22Rv1 (cell line): Measurements from ENCODE around the gene XXYLT1.

Experiments
- CTCF ChIP-seq: fragments of 450-650 bp; IDR thresholded peaks from 2 replicates; pipeline ENCODE4 v1.5.1; 2017; ENCODE audit warnings: mild to moderate bottlenecking
- ZFX ChIP-seq: fragments of 450-650 bp; IDR thresholded peaks from 2 replicates; pipeline ENCODE4 v1.6.1; 2017; ENCODE audit warnings: antibody characterized with exemption, borderline replicate concordance

DNA sequence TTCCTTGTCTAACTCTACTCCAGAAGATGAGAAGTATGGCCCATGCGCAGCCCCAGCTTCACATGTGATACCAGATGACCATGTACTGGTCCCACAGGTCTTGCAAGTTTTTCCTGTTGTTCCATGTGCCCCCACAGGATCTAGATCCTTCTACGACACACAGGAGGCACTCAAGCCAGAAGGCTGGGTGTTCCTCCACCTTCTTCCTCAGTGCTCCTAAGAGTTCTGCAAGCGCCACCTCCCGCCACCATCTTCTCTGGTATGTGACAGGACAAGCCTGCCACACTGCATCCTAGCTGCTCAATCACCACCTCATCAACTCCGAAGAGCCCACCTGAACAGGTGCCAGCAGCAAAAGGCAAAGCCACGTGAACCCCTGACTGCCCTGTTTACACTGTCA is 43.1 kb downstream of the XXYLT1 start:
- TF ChIP-seq CTCF (no peak), ZFX (no peak)
